HepG2 (cell line): Measurements from ENCODE around the gene MPPE1. TPM values are rescaled to one million over a fixed set of nuclear protein-coding genes. Genes with fewer than 3 reads are reported as not detected.

Experiments
- ATAC-seq: fragments of 200-7000 bp; cut with Tn5 transposase; 3 replicates; pipeline ENCODE4 v1.9.1; 2020; ENCODE audit warnings: mild to moderate bottlenecking, moderate library complexity
- BruUV-seq: library from RNA; stranded (reverse); fragments of 400-500 nt; replicated peaks from 2 replicates; lab custom pipeline; 2021; lab: Mats Ljungman, UMichigan
- CTCF ChIA-PET: fragments of 300-600 bp; formaldehyde crosslinking; extraction: SDS; loops from one replicate; lab custom pipeline; 2021; ENCODE audit warnings: low total read pairs, inconsistent platforms, low intra/inter-chr PET ratio; lab: Yijun Ruan, JAX
- POLR2A ChIA-PET: fragments of 350-600 bp; sonication (Branson Sonifier 250); formaldehyde crosslinking; loops from one replicate; lab custom pipeline; 2020; ENCODE audit warnings: antibody characterized with exemption, inconsistent platforms; lab: Yijun Ruan, JAX
- DNase-seq: peaks from one replicate; pipeline ENCODE4 v3.0.0-alpha.2; 2015; ENCODE audit warnings: low spot score
- FAIRE-seq: peaks from 3 replicates; lab custom pipeline; 2011; peaks lifted over from hg19 to GRCh38; lab: Jason Lieb, UNC
- H2AFZ ChIP-seq: one replicate; pipeline ENCODE4 v1.6.1; 2011; ENCODE audit warnings: low read length, inconsistent platforms
- H3K27ac ChIP-seq: fragments of 300-600 bp; 3 replicates; pipeline ENCODE4 v1.8.0; 2011; ENCODE audit warnings: mixed run types, mild to moderate bottlenecking, mixed read lengths, low read length, inconsistent platforms; ENCODE audit not compliant: insufficient read depth; ENCODE audit errors: extremely low read length
- H3K27me3 ChIP-seq, 2 experiments: fragments of 200-600 bp in 1 of 2; 2 replicates in 1 of 2; 3 replicates in 1 of 2; pipeline versions ENCODE4 v1.6.0 to v1.8.0; 2011; ENCODE audit warnings: low read length in 2 of 2, mild to moderate bottlenecking in 2 of 2, moderate library complexity in 2 of 2, inconsistent platforms in 1 of 2; ENCODE audit not compliant: insufficient read depth in 2 of 2, control insufficient read depth in 1 of 2
- H3K36me3 ChIP-seq, 2 experiments: fragments of 200-600 bp in 1 of 2; replicated peaks in 1 of 2; 2 replicates in 1 of 2; 3 replicates in 1 of 2; pipeline versions ENCODE4 v1.5.1 to v1.8.0; 2011; ENCODE audit warnings: low read length in 2 of 2, inconsistent platforms in 1 of 2; ENCODE audit not compliant: insufficient read depth in 2 of 2, control insufficient read depth in 1 of 2
- H3K4me1 ChIP-seq: 2 replicates; pipeline ENCODE4 v1.5.1; 2012; ENCODE audit warnings: low read length, inconsistent platforms; ENCODE audit not compliant: insufficient read depth
- H3K4me2 ChIP-seq: 2 replicates; pipeline ENCODE4 v1.6.0; 2011; ENCODE audit warnings: low read depth, low read length, inconsistent platforms
- H3K4me3 ChIP-seq, 3 experiments: fragments of 200-600 bp in 1 of 3; sonication (generic), shearing (Covaris generic) in 1 of 3; replicated peaks in 1 of 3; 2 replicates each; pipeline ENCODE4 v1.5.1; 2011 to 2016; ENCODE audit warnings: low read length in 3 of 3, inconsistent platforms in 2 of 3, low read depth in 2 of 3, mild to moderate bottlenecking in 2 of 3, control low read depth in 1 of 3, mixed read lengths in 1 of 3; ENCODE audit not compliant: insufficient read depth in 1 of 3
- H3K79me2 ChIP-seq: one replicate; pipeline ENCODE4 v1.6.1; 2011; ENCODE audit warnings: low read length, inconsistent platforms; ENCODE audit not compliant: insufficient read depth
- H3K9ac ChIP-seq: 2 replicates; pipeline ENCODE4 v1.6.0; 2011; ENCODE audit warnings: mild to moderate bottlenecking, low read depth, low read length, inconsistent platforms; ENCODE audit not compliant: insufficient read depth
- H3K9me3 ChIP-seq: 2 replicates; pipeline ENCODE4 v1.5.1; 2012; ENCODE audit warnings: mild to moderate bottlenecking, low read length
- H4K20me1 ChIP-seq: 2 replicates; pipeline ENCODE4 v1.6.0; 2011; ENCODE audit warnings: inconsistent platforms, mild to moderate bottlenecking, low read length, moderate library complexity; ENCODE audit not compliant: insufficient read depth
- ATM ChIP-seq: fragments of 450-650 bp; IDR thresholded peaks from 2 replicates; pipeline ENCODE4 v1.7.1; 2017; ENCODE audit warnings: mild to moderate bottlenecking, borderline replicate concordance
- HDAC6 ChIP-seq: fragments of 200-600 bp; sonication (generic); IDR thresholded peaks from 2 replicates; pipeline ENCODE4 v1.7.0; 2017; ENCODE audit warnings: mild to moderate bottlenecking, antibody characterized with exemption, low read length, low read depth
- HNF4G ChIP-seq, 2 experiments: sonication (generic) in 1 of 2; formaldehyde crosslinking in 1 of 2; IDR thresholded peaks; 2 replicates each; pipeline versions ENCODE4 v1.4.0 to v1.6.1; 2011 to 2020; ENCODE audit warnings: borderline replicate concordance in 2 of 2, low read depth in 2 of 2, mild to moderate bottlenecking in 2 of 2, low read length in 1 of 2, missing genetic modification reagents in 1 of 2, moderate library complexity in 1 of 2
- HOXA9 ChIP-seq: sonication (generic); formaldehyde crosslinking; IDR thresholded peaks from 2 replicates; pipeline ENCODE4 v1.8.1; 2022; ENCODE audit warnings: missing genetic modification reagents, mild to moderate bottlenecking, moderate library complexity, borderline replicate concordance
- KDM1A ChIP-seq: IDR thresholded peaks from 2 replicates; pipeline ENCODE4 v1.6.1; 2016; ENCODE audit warnings: missing compliant biosample characterization
- LCORL ChIP-seq, 2 experiments: fragments of 450-650 bp in 1 of 2; sonication (generic) in 1 of 2; formaldehyde crosslinking in 1 of 2; IDR thresholded peaks; 2 replicates each; pipeline versions ENCODE4 v1.5.0 to v1.6.1; 2017 to 2020; ENCODE audit warnings: antibody characterized with exemption in 1 of 2, missing genetic modification reagents in 1 of 2
- MAF1 ChIP-seq: sonication (generic); formaldehyde crosslinking; IDR thresholded peaks from 2 replicates; pipeline ENCODE4 v1.5.0; 2020; ENCODE audit warnings: missing genetic modification reagents, borderline replicate concordance
- MYC ChIP-seq: sonication (generic); formaldehyde crosslinking; IDR thresholded peaks from 2 replicates; pipeline ENCODE4 v1.9.0; 2021; ENCODE audit warnings: missing genetic modification reagents, borderline replicate concordance
- NBN ChIP-seq: fragments of 450-650 bp; conservative IDR thresholded peaks from 2 replicates; pipeline ENCODE4 v1.6.1; 2017
- SMAD9 ChIP-seq: sonication (generic); formaldehyde crosslinking; IDR thresholded peaks from 2 replicates; pipeline ENCODE4 v1.5.1; 2020; ENCODE audit warnings: mild to moderate bottlenecking, missing genetic modification reagents
- SSRP1 ChIP-seq: IDR thresholded peaks from 2 replicates; pipeline ENCODE4 v1.6.1; 2016; ENCODE audit warnings: control low read depth
- ZBTB20 ChIP-seq: sonication (generic); formaldehyde crosslinking; IDR thresholded peaks from 2 replicates; pipeline ENCODE4 v1.8.1; 2023; ENCODE audit warnings: missing genetic modification reagents, low read depth, mild to moderate bottlenecking, borderline replicate concordance
- ZMYM3 ChIP-seq: sonication (generic); formaldehyde crosslinking; IDR thresholded peaks from 2 replicates; pipeline ENCODE4 v1.5.1; 2020; ENCODE audit warnings: mild to moderate bottlenecking, missing genetic modification reagents
- ZNF589 ChIP-seq: sonication (generic); formaldehyde crosslinking; conservative IDR thresholded peaks from 2 replicates; pipeline ENCODE4 v1.8.0; 2022; ENCODE audit warnings: mild to moderate bottlenecking, moderate library complexity, missing genetic modification reagents
- ZNF7 ChIP-seq: IDR thresholded peaks from 2 replicates; pipeline ENCODE4 v1.6.1; 2016; ENCODE audit warnings: missing biosample characterization, missing genetic modification reagents
- ZNF768 ChIP-seq: sonication (generic); formaldehyde crosslinking; IDR thresholded peaks from 2 replicates; pipeline ENCODE4 v1.4.0; 2020; ENCODE audit warnings: missing genetic modification reagents
- ZSCAN31 ChIP-seq: sonication (generic); formaldehyde crosslinking; IDR thresholded peaks from 2 replicates; pipeline ENCODE4 v1.5.0; 2020; ENCODE audit warnings: low read depth, mild to moderate bottlenecking, missing genetic modification reagents
- WGBS: methylation state at CpG from one replicate; pipeline ENCODE4 v1.1.6; 2017; ENCODE audit warnings: low lambda C conversion rate; 5-methylcytosine and 5-hydroxymethylcytosine counted together
- in situ Hi-C: cut with HindIII; loops from 2 replicates; pipeline ENCODE4 v1.10.0; 2017; ENCODE audit warnings: low pct_unique_long_range_greater_than_20kb; ENCODE audit not compliant: extremely low pct_ligation_motif_present
- intact Hi-C: fragments of 100-400 bp; cut with micrococcal nuclease; formaldehyde crosslinking; loops from one replicate; pipeline ENCODE4 v1.10.0; 2022; ENCODE audit not compliant: unreplicated experiment
- polyA plus RNA-seq, 8 experiments: library from polyadenylated mRNA; depleted of rRNA in 3 of 8; stranded (reverse) in 7 of 8; unstranded in 1 of 8; fragments of >200 nt; fragmentation: Illumina TruSeq in 4 of 8; extraction: Trizol in 4 of 8; gene quantifications; 2 replicates each; pipeline versions ENCODE4 v1.2.1 to v1.2.3, GENCODE V29; 2011 to 2016; ENCODE audit warnings: low read depth in 4 of 8, missing spikeins in 1 of 8, mixed read lengths in 1 of 8; ENCODE audit not compliant: insufficient read depth in 1 of 8
- total RNA-seq, 5 experiments: library from RNA; depleted of rRNA; stranded (reverse); fragments of >200 nt; fragmentation: Illumina TruSeq; extraction: Trizol; gene quantifications; 2 replicates each; pipeline ENCODE4 v1.2.3, GENCODE V29; 2016; ENCODE audit warnings: low read depth in 1 of 5
- TF ChIP-seq, protein P1 (sequence below): sonication (generic); formaldehyde crosslinking; IDR thresholded peaks from 2 replicates; pipeline ENCODE4 v1.8.0; 2022; ENCODE audit warnings: missing genetic modification reagents, mild to moderate bottlenecking, borderline replicate concordance

MPPE1 gene
- total and polyA plus RNA-seq, 2 of the 13 experiments (the other 11 are each of a cell fraction or from before 2014, with no cell fraction given): 9.6 to 11.9 TPM

DNA sequence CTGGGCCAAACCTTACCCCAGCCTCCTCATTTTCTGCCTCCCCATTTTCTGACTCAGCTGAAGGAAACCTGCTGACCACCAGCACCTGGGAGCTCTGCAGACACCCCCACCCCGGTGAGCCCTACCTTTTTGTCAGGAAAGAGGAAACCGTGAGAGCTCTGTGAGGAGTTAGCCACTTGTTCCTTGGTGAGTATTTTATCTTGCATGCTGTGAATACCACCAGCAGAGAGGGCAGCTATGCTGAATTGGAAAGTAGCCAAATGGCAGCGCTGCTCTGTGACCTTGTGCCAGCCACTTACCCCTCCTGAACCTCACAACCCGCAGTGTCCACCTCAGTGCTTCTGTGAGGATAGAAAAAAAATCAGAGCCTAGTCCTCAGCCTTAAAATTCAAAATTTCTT lies 2.5 kb downstream of the MPPE1 start:
- H2AFZ ChIP-seq: no peak overlapping the region
- H3K27me3 ChIP-seq: no peaks in the 10 kb centered on the region
- no peak for TF ChIP-seq KDM1A
- TF ChIP-seq ZNF768: peak; percentile 42; the same call in 1 of the 2 replicates
- 0 out of 2 replicates have a peak, but pooled peaks have one; percentile 36 for TF ChIP-seq ZMYM3
- H3K4me3 ChIP-seq: no peak overlapping the region
- no peaks in the 10 kb centered on the region for H3K36me3 ChIP-seq
- ChIA-PET POLR2A (interaction anchor here (0.9 to 1.8 kb wide), 3 partner anchors 21 to 90 kb away, joined by 3 to 5 read pairs (median 4); no protein-coding TSS in a partner anchor), CTCF (no interaction called here)
- no peaks in the 10 kb centered on the region for H4K20me1 ChIP-seq
- no peak for DNase-seq
- H3K9me3 ChIP-seq: no peaks in the 10 kb centered on the region
- no TSS peak for BruUV-seq
- intact Hi-C loops (loop anchor here (5.0 to 10.0 kb wide), 2 partner anchors 33 to 51 kb away; partner anchors contain the start of gene CHMP1B), in situ Hi-C loops (no loop called here)
- peaks cover 30% of the 10 kb centered on the region for H3K4me1 ChIP-seq
- H3K79me2 ChIP-seq: no peaks in the 10 kb centered on the region
- no peak for ATAC-seq
- FAIRE-seq: no peak
- WGBS: 82% methylated on average over 4 of the region's 4 CpGs
- no peak overlapping the region for H3K4me2 ChIP-seq
- no peak overlapping the region for H3K27ac ChIP-seq
- no peak overlapping the region for H3K9ac ChIP-seq

DNA sequence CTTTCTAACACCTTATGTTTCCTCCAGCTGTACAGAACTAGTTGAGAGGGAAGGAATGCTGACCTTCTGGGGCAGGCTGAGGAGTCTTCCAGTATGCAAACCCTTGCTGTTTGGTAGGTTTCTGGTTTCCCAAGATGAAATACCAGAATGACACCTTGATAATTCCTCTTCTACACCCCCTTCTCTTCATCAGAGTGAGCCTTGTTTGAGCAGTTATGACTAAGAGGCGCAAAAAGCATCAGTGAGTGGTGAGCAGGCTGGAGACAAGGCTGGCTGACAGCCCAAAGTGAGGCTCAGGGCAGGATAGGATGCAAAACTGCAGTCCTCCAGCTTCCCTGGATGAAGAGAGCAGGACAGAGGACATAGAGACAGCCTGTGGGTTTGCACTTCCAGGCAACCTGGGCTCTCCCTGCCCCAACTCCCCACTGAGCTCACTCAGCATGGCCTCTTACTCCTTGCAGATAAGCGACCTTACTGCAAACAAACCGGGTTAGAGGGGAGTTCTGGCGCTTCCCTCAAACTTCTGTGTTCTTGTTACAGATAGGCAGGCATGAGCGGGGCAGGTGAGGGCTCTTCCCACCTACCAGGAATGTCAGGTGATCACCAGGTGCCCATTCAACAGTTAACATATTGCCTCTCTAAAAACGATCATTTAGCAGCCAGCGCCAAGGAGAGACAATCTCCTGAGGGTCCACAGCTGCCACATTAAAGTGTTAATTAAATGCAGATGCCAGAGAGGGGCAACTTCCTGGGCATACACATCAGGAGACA lies 5.4 kb downstream of the MPPE1 start:
- ATAC-seq (no peak), FAIRE-seq (no peak), DNase-seq (no peak)
- no peaks in the 10 kb centered on the region for H3K36me3 ChIP-seq
- POLR2A ChIA-PET: no interaction called here
- no peak overlapping the region for H3K4me2 ChIP-seq
- no peak overlapping the region for H3K9ac ChIP-seq
- H3K79me2 ChIP-seq: no peaks in the 10 kb centered on the region
- intact Hi-C loops: loop anchor here (10.0 kb wide), 1 partner anchor 48 kb away; the partner anchor contains the start of gene CHMP1B
- WGBS: 71% methylated on average over 3 of the region's 7 CpGs
- H3K9me3 ChIP-seq: no peaks in the 10 kb centered on the region
- no TSS peak for BruUV-seq
- H2AFZ ChIP-seq: no peak overlapping the region
- H4K20me1 ChIP-seq: no peaks in the 10 kb centered on the region
- H3K4me3 ChIP-seq: no peak overlapping the region
- no peaks in the 10 kb centered on the region for H3K27me3 ChIP-seq
- CTCF ChIA-PET: no interaction called here
- in situ Hi-C loops: no loop called here
- no peak overlapping the region for H3K27ac ChIP-seq
- peaks cover 22% of the 10 kb centered on the region for H3K4me1 ChIP-seq
- TF ChIP-seq ZNF589 (CRISPR knock-in tag): no peak
- TF ChIP-seq HOXA9 (CRISPR knock-in tag): no peak
- no peak for TF ChIP-seq SMAD9 (CRISPR knock-in tag)
- TF ChIP-seq ZNF7 (CRISPR knock-in tag): no peak
- TF ChIP-seq SSRP1 (CRISPR knock-in tag): no peak
- no peak for TF ChIP-seq ZBTB20 (CRISPR knock-in tag)
- no peak for TF ChIP-seq MYC
- TF ChIP-seq MAF1: no peak
- TF ChIP-seq HNF4G (IDR thresholded peaks at IDR 0.05; ENCODE audit: borderline replicate concordance, low read depth, low read length): no peak
- TF ChIP-seq HNF4G (CRISPR knock-in tag; IDR thresholded peaks at IDR 0.05; ENCODE audit: borderline replicate concordance, low read depth): no peak
- no peak for TF ChIP-seq ZSCAN31
- no peak for TF ChIP-seq HDAC6
- TF ChIP-seq, protein P1, sequence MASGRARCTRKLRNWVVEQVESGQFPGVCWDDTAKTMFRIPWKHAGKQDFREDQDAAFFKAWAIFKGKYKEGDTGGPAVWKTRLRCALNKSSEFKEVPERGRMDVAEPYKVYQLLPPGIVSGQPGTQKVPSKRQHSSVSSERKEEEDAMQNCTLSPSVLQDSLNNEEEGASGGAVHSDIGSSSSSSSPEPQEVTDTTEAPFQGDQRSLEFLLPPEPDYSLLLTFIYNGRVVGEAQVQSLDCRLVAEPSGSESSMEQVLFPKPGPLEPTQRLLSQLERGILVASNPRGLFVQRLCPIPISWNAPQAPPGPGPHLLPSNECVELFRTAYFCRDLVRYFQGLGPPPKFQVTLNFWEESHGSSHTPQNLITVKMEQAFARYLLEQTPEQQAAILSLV (CRISPR knock-in tag): no peak
- TF ChIP-seq NBN: no peak
- no peak for TF ChIP-seq LCORL (IDR thresholded peaks at IDR 0.05)
- TF ChIP-seq LCORL (CRISPR knock-in tag; IDR thresholded peaks at IDR 0.05): no peak
- TF ChIP-seq ATM: no peak
